ENCODE measurements around the gene SCD. TPM values are rescaled to one million over a fixed set of nuclear protein-coding genes. Genes with fewer than 3 reads are reported as not detected.

The SCD gene
- total and polyA plus RNA-seq, 2 of the 13 experiments (the other 11 are each of a cell fraction or from before 2014, with no cell fraction given), result 492 to 512 TPM

DNA sequence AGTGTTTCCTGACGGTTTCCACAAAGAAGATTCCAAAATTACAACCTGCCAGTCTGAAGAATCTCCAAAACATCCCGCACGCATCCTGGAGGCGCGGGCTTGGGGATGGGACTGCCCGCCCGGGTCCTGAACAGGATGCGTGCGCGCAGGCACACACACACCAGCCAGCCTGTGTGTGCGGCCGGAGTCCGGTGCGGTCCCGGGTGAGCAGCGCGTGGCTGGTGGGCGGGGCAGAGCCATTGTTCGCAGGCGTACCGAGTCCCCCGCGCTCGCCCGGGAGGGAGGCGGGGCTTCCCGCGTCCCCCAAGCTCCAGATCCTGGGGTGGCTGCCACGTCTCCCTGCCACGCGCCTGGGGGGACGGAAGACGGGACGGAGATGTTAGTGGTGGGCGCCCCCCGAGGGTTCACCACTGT lies 675 bp upstream of the SCD start (continued):
- TF ChIP-seq, protein P1, sequence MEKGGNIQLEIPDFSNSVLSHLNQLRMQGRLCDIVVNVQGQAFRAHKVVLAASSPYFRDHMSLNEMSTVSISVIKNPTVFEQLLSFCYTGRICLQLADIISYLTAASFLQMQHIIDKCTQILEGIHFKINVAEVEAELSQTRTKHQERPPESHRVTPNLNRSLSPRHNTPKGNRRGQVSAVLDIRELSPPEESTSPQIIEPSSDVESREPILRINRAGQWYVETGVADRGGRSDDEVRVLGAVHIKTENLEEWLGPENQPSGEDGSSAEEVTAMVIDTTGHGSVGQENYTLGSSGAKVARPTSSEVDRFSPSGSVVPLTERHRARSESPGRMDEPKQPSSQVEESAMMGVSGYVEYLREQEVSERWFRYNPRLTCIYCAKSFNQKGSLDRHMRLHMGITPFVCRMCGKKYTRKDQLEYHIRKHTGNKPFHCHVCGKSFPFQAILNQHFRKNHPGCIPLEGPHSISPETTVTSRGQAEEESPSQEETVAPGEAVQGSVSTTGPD (CRISPR knock-in tag; IDR thresholded peaks at IDR 0.05), result no peak
- TF ChIP-seq, protein P2, sequence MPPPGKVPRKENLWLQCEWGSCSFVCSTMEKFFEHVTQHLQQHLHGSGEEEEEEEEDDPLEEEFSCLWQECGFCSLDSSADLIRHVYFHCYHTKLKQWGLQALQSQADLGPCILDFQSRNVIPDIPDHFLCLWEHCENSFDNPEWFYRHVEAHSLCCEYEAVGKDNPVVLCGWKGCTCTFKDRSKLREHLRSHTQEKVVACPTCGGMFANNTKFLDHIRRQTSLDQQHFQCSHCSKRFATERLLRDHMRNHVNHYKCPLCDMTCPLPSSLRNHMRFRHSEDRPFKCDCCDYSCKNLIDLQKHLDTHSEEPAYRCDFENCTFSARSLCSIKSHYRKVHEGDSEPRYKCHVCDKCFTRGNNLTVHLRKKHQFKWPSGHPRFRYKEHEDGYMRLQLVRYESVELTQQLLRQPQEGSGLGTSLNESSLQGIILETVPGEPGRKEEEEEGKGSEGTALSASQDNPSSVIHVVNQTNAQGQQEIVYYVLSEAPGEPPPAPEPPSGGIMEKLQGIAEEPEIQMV (CRISPR knock-in tag; IDR thresholded peaks at IDR 0.05; ENCODE audit: low read depth), result no peak
- no peak for TF ChIP-seq MBD4 (IDR thresholded peaks at IDR 0.05; ENCODE audit: borderline replicate concordance, low read length)
- TF ChIP-seq ZZZ3 (CRISPR knock-in tag; IDR thresholded peaks at IDR 0.05; ENCODE audit: borderline replicate concordance), result 0 out of 2 replicates have a peak, but pooled peaks have one; percentile 41
- TF ChIP-seq, protein P3, sequence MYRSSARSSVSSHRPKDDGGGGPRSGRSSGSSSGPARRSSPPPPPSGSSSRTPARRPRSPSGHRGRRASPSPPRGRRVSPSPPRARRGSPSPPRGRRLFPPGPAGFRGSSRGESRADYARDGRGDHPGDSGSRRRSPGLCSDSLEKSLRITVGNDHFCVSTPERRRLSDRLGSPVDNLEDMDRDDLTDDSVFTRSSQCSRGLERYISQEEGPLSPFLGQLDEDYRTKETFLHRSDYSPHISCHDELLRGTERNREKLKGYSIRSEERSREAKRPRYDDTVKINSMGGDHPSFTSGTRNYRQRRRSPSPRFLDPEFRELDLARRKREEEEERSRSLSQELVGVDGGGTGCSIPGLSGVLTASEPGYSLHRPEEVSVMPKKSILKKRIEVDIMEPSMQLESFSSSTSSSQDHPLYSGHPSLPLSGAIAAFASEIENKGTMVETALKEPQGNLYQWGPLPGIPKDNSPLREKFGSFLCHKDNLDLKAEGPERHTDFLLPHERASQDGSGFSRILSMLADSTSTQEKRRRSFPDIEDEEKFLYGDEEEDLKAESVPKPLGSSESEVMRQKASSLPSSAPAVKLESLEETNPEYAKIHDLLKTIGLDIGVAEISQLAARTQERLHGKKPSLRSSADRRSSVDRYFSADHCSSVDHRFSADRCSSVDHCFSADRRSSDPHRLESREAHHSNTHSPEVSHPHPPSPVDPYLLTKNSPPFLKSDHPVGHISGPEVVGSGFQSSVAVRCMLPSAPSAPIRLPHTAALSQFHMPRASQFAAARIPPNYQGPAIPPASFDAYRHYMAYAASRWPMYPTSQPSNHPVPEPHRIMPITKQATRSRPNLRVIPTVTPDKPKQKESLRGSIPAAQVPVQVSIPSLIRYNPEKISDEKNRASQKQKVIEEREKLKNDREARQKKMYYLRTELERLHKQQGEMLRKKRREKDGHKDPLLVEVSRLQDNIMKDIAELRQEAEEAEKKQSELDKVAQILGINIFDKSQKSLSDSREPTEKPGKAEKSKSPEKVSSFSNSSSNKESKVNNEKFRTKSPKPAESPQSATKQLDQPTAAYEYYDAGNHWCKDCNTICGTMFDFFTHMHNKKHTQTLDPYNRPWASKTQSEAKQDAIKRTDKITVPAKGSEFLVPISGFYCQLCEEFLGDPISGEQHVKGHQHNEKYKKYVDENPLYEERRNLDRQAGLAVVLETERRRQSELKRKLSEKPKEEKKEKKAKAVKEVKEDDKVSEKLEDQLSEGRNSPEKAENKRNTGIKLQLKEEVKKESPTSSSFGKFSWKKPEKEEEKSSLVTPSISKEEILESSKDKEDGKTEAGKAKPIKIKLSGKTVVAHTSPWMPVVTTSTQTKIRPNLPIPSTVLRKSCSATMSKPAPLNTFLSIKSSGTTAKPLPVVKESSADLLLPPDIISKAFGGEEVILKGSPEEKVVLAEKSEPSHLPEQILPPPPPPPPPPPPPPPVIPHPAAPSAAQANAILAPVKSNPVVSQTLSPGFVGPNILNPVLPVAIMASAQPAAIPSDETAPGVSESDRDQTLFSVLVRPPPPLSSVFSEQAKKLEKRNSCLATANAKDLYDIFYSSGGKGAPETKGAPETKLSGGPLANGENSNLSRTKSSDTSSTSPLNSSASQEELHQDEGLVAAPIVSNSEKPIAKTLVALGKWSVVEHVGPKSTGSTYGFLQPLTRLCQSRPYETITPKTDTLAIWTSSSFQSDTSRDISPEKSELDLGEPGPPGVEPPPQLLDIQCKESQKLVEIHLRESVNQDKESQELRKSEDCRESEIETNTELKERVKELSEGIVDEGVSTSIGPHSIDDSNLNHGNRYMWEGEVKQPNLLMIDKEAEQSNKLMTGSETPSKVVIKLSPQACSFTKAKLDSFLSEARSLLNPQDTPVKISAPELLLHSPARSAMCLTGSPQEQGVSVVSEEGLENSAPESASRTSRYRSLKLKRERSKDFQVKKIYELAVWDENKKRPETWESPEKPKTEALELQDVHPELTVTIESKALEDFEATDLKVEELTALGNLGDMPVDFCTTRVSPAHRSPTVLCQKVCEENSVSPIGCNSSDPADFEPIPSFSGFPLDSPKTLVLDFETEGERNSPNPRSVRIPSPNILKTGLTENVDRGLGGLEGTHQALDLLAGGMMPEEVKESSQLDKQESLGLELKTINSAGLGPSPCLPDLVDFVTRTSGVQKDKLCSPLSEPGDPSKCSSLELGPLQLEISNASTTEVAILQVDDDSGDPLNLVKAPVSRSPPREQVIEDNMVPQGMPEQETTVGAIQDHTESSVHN (CRISPR knock-in tag; IDR thresholded peaks at IDR 0.05), result no peak
- no peak for TF ChIP-seq ZNF235 (CRISPR knock-in tag; IDR thresholded peaks at IDR 0.05; ENCODE audit: borderline replicate concordance)
- TF ChIP-seq, protein P4, sequence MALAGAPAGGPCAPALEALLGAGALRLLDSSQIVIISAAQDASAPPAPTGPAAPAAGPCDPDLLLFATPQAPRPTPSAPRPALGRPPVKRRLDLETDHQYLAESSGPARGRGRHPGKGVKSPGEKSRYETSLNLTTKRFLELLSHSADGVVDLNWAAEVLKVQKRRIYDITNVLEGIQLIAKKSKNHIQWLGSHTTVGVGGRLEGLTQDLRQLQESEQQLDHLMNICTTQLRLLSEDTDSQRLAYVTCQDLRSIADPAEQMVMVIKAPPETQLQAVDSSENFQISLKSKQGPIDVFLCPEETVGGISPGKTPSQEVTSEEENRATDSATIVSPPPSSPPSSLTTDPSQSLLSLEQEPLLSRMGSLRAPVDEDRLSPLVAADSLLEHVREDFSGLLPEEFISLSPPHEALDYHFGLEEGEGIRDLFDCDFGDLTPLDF (CRISPR knock-in tag; IDR thresholded peaks at IDR 0.05), result peak; percentile 51
- 0 out of 2 replicates have a peak, but pooled peaks have one; percentile 29 for TF ChIP-seq ATF7-NPFF (CRISPR knock-in tag; IDR thresholded peaks at IDR 0.05; ENCODE audit: low read depth)
- no peak for TF ChIP-seq NFE2L1 (CRISPR knock-in tag; IDR thresholded peaks at IDR 0.05; ENCODE audit: borderline replicate concordance)
- no peak for TF ChIP-seq SRF (IDR thresholded peaks at IDR 0.05; ENCODE audit: low read depth, low read length)
- no peak for TF ChIP-seq ZNF446 (CRISPR knock-in tag; IDR thresholded peaks at IDR 0.05)
- TF ChIP-seq, protein P5, sequence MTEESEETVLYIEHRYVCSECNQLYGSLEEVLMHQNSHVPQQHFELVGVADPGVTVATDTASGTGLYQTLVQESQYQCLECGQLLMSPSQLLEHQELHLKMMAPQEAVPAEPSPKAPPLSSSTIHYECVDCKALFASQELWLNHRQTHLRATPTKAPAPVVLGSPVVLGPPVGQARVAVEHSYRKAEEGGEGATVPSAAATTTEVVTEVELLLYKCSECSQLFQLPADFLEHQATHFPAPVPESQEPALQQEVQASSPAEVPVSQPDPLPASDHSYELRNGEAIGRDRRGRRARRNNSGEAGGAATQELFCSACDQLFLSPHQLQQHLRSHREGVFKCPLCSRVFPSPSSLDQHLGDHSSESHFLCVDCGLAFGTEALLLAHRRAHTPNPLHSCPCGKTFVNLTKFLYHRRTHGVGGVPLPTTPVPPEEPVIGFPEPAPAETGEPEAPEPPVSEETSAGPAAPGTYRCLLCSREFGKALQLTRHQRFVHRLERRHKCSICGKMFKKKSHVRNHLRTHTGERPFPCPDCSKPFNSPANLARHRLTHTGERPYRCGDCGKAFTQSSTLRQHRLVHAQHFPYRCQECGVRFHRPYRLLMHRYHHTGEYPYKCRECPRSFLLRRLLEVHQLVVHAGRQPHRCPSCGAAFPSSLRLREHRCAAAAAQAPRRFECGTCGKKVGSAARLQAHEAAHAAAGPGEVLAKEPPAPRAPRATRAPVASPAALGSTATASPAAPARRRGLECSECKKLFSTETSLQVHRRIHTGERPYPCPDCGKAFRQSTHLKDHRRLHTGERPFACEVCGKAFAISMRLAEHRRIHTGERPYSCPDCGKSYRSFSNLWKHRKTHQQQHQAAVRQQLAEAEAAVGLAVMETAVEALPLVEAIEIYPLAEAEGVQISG (CRISPR knock-in tag; IDR thresholded peaks at IDR 0.05), result no peak; the same call in 1 of the 2 replicates
- no peak for TF ChIP-seq MATR3 (CRISPR knock-in tag; IDR thresholded peaks at IDR 0.05)
